ENCODE data around the gene MTARC1. TPM values are rescaled to one million over a fixed set of nuclear protein-coding genes. Genes with fewer than 3 reads are reported as not detected.

MTARC1 gene
- total RNA-seq, 2 experiments from 2014 or later: not detected

DNA sequence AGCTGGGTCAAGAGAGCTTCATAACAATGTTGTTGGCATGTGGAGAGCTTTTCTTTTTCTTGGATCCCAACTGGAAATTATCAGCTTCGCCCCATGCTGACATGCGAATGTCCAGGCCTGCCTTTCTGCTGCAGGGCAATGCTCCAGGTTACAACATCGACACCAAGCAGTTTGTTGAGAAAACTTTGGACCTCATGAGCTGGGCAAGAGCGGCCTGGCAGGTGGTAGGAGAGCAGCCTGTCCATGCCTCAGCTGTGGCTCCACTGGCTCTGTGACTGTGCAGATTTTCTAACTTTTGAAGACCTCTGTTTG is 41.4 kb downstream of the MTARC1 start:
- CTCF ChIA-PET (ENCODE audit: unreplicated experiment): no interaction called here

DNA sequence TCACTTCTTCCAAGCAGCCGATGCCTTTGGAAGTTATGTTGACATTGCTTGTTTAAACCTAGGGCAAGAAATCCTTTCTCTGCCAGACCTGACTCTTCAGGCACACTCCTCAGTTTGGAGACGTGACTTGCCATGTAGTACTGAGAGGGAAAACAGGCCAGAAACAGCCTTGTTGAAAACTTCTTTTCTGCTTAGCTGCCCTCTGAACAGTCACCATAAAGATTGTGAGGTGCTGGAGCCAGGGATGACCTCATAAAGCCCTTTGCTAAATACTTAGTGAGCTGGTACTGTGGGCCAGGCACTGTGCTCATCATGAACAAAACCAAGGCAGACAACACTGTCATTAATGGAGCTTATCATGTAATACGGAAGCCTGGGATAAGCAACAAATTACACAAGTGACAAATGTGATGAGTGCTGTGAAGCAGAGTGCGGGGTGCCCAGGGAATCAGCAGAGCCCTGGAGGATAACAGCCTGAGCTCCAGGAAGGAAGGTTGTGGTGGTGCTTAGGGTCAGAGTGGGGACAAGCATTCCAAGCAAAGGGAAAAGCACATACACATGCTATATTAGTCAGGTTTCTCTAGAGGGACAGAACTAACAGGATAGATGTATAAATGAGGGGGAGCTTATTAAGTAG is 42.4 kb downstream of the MTARC1 start:
- Histone ChIP-seq H3K4me2 (ENCODE audit: low read length) (no peak overlapping the region), H3K27ac (ENCODE audit: low read depth, low read length, poor library complexity, severe bottlenecking) (no peak overlapping the region), H2AFZ (ENCODE audit: low read length) (no peak overlapping the region), H4K20me1 (ENCODE audit: insufficient read depth, low read length) (no peaks in the 10 kb centered on the region), H3K79me2 (ENCODE audit: insufficient read depth, low read depth, low read length) (no peaks in the 10 kb centered on the region), H3K4me1 (ENCODE audit: insufficient read depth, low read length, poor library complexity, severe bottlenecking) (no peaks in the 10 kb centered on the region), H3K36me3 (ENCODE audit: insufficient read depth, low read length) (no peaks in the 10 kb centered on the region), H3K4me3 (ENCODE audit: low read depth, low read length, poor library complexity, severe bottlenecking) (no peak overlapping the region), H3K9me3 (ENCODE audit: low read length) (no peaks in the 10 kb centered on the region), H3K9me2 (ENCODE audit: insufficient read depth, low read length) (no peaks in the 10 kb centered on the region)
- POLR2A ChIA-PET: no interaction called here
- no TSS peak for BruUV-seq (replicated peaks)
- TF ChIP-seq, protein P1, sequence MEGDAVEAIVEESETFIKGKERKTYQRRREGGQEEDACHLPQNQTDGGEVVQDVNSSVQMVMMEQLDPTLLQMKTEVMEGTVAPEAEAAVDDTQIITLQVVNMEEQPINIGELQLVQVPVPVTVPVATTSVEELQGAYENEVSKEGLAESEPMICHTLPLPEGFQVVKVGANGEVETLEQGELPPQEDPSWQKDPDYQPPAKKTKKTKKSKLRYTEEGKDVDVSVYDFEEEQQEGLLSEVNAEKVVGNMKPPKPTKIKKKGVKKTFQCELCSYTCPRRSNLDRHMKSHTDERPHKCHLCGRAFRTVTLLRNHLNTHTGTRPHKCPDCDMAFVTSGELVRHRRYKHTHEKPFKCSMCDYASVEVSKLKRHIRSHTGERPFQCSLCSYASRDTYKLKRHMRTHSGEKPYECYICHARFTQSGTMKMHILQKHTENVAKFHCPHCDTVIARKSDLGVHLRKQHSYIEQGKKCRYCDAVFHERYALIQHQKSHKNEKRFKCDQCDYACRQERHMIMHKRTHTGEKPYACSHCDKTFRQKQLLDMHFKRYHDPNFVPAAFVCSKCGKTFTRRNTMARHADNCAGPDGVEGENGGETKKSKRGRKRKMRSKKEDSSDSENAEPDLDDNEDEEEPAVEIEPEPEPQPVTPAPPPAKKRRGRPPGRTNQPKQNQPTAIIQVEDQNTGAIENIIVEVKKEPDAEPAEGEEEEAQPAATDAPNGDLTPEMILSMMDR (conservative IDR thresholded peaks at IDR 0.05; ENCODE audit: low read length): no peak
- no peak for TF ChIP-seq EZH2phosphoT487 (IDR thresholded peaks at IDR 0.05; ENCODE audit: borderline replicate concordance, low read depth, low read length)
- CTCF ChIA-PET (ENCODE audit: unreplicated experiment): no interaction called here
- DNase-seq (ENCODE audit: low spot score): no peak
- intact Hi-C loops (cut with micrococcal nuclease; ENCODE audit: unreplicated experiment): no loop called here

More for the DNA sequence above, 41.4 kb downstream of the MTARC1 start:
- Histone ChIP-seq H3K79me2 (ENCODE audit: insufficient read depth, low read depth, low read length) (no peaks in the 10 kb centered on the region), H3K4me1 (ENCODE audit: insufficient read depth, low read length, poor library complexity, severe bottlenecking) (no peaks in the 10 kb centered on the region), H3K27ac (ENCODE audit: low read depth, low read length, poor library complexity, severe bottlenecking) (no peak overlapping the region), H3K4me3 (ENCODE audit: low read depth, low read length, poor library complexity, severe bottlenecking) (no peak overlapping the region), H3K4me2 (ENCODE audit: low read length) (no peak overlapping the region), H3K9me3 (ENCODE audit: low read length) (no peaks in the 10 kb centered on the region), H2AFZ (ENCODE audit: low read length) (no peak overlapping the region), H3K36me3 (ENCODE audit: insufficient read depth, low read length) (no peaks in the 10 kb centered on the region), H4K20me1 (ENCODE audit: insufficient read depth, low read length) (no peaks in the 10 kb centered on the region), H3K9me2 (ENCODE audit: insufficient read depth, low read length) (no peaks in the 10 kb centered on the region)
- DNase-seq (ENCODE audit: low spot score): no peak
- intact Hi-C loops (cut with micrococcal nuclease; ENCODE audit: unreplicated experiment): no loop called here
- TF ChIP-seq, protein P1 (conservative IDR thresholded peaks at IDR 0.05; ENCODE audit: low read length): no peak
- no peak for TF ChIP-seq EZH2phosphoT487 (IDR thresholded peaks at IDR 0.05; ENCODE audit: borderline replicate concordance, low read depth, low read length)
- POLR2A ChIA-PET: interaction anchor here (0.6 kb wide), 1 partner anchor 69 kb away, joined by 3 read pairs; no protein-coding TSS in a partner anchor
- BruUV-seq (replicated peaks): no TSS peak

GRCh38 chr1:220833436-220833835 is 46.7 kb downstream of the MTARC1 start:
- CTCF ChIA-PET (ENCODE audit: unreplicated experiment): no interaction called here
- no peak overlapping the region for H3K4me2 ChIP-seq (ENCODE audit: low read length)
- TF ChIP-seq, protein P1 (conservative IDR thresholded peaks at IDR 0.05; ENCODE audit: low read length): no peak
- TF ChIP-seq EZH2phosphoT487 (IDR thresholded peaks at IDR 0.05; ENCODE audit: borderline replicate concordance, low read depth, low read length): no peak
- no peak overlapping the region for H3K27ac ChIP-seq (ENCODE audit: low read depth, low read length, poor library complexity, severe bottlenecking)
- intact Hi-C loops (cut with micrococcal nuclease; ENCODE audit: unreplicated experiment): no loop called here
- H3K4me1 ChIP-seq (ENCODE audit: insufficient read depth, low read length, poor library complexity, severe bottlenecking): no peaks in the 10 kb centered on the region
- no peak for DNase-seq (ENCODE audit: low spot score)
- H3K4me3 ChIP-seq (ENCODE audit: low read depth, low read length, poor library complexity, severe bottlenecking): no peak overlapping the region
- no peaks in the 10 kb centered on the region for H3K36me3 ChIP-seq (ENCODE audit: insufficient read depth, low read length)
- no peaks in the 10 kb centered on the region for H3K9me2 ChIP-seq (ENCODE audit: insufficient read depth, low read length)
- POLR2A ChIA-PET: no interaction called here
- no peak overlapping the region for H2AFZ ChIP-seq (ENCODE audit: low read length)
- no TSS peak for BruUV-seq (replicated peaks)
- H3K9me3 ChIP-seq (ENCODE audit: low read length): no peaks in the 10 kb centered on the region
- H4K20me1 ChIP-seq (ENCODE audit: insufficient read depth, low read length): no peaks in the 10 kb centered on the region
- no peaks in the 10 kb centered on the region for H3K79me2 ChIP-seq (ENCODE audit: insufficient read depth, low read depth, low read length)
